Hindlimb muscle (tissue), 1 donor: Measurements from ENCODE around the gene MBD2. TPM values are rescaled to one million over a fixed set of nuclear protein-coding genes. Genes with fewer than 3 reads are reported as not detected.

ENCODE experiments used
- polyA plus RNA-seq: library from polyadenylated mRNA; unstranded; fragments of 120-200 nt; gene quantifications from one replicate; pipeline ENCODE4 v1.2.1, GENCODE V29; 2013; ENCODE audit not compliant: insufficient read length

MBD2 gene
- polyA plus RNA-seq, 1 donor, result 38.9 TPM

Other genes with a start within 250 kb of the MBD2 start
- gene POLI, start 44.8 kb upstream of the MBD2 start, polyA plus RNA-seq, result 20.9 TPM
- gene STARD6, start 133.2 kb upstream of the MBD2 start, polyA plus RNA-seq, result not detected
- 5.0 TPM for gene C18orf54, start 133.2 kb upstream of the MBD2 start, polyA plus RNA-seq